Neural cell (in vitro differentiated cells): ENCODE data around the gene ARL10. TPM values are rescaled to one million over a fixed set of nuclear protein-coding genes. Genes with fewer than 3 reads are reported as not detected.

Source experiments
- H2AFZ ChIP-seq: fragments of 200-600, 300-800 bp; sonication (generic), shearing (Covaris generic); 2 replicates; pipeline ENCODE4 v1.6.0; 2014; ENCODE audit warnings: low read depth, mild to moderate bottlenecking, antibody characterized with exemption, low read length, moderate library complexity
- H3F3A ChIP-seq: fragments of 200-600 bp; shearing (Covaris generic); 2 replicates; pipeline ENCODE4 v1.6.1; 2016; ENCODE audit warnings: mild to moderate bottlenecking, moderate library complexity, mixed read lengths, antibody characterized with exemption, low read length; ENCODE audit not compliant: insufficient read depth, poor library complexity, severe bottlenecking
- H3K27ac ChIP-seq: fragments of 200-600, 300-800 bp; sonication (generic), shearing (Covaris generic); 2 replicates; pipeline ENCODE4 v1.5.1; 2014; ENCODE audit warnings: mild to moderate bottlenecking, low read length, moderate library complexity
- H3K27me3 ChIP-seq: fragments of 300-800, 200-600 bp; sonication (generic), shearing (Covaris generic); 2 replicates; pipeline ENCODE4 v1.6.0; 2014; ENCODE audit warnings: mild to moderate bottlenecking, low read depth, low read length, moderate library complexity; ENCODE audit not compliant: insufficient read depth
- H3K36me3 ChIP-seq: fragments of 300-800, 200-600 bp; sonication (generic), shearing (Covaris generic); 2 replicates; pipeline ENCODE4 v1.5.1; 2014; ENCODE audit warnings: mild to moderate bottlenecking, antibody characterized with exemption, low read length, moderate library complexity; ENCODE audit not compliant: insufficient read depth
- H3K4me2 ChIP-seq: fragments of 300-800, 200-600 bp; sonication (generic), shearing (Covaris generic); 2 replicates; pipeline ENCODE4 v1.6.0; 2014; ENCODE audit warnings: mild to moderate bottlenecking, low read length
- H3K4me3 ChIP-seq: fragments of 300-800, 200-600 bp; sonication (generic), shearing (Covaris generic); 2 replicates; pipeline ENCODE4 v1.5.1; 2014; ENCODE audit warnings: mild to moderate bottlenecking, low read length, moderate library complexity
- H3K79me2 ChIP-seq: fragments of 200-600 bp; shearing (Covaris generic); replicated peaks from 2 replicates; pipeline ENCODE4 v1.6.0; 2014; ENCODE audit warnings: mild to moderate bottlenecking, low read length, moderate library complexity; ENCODE audit not compliant: insufficient read depth
- H3K9ac ChIP-seq: fragments of 300-800, 200-600 bp; sonication (generic), shearing (Covaris generic); 2 replicates; pipeline ENCODE4 v1.6.1; 2016; ENCODE audit warnings: mild to moderate bottlenecking, low read length, mixed read lengths
- H3K9me2 ChIP-seq: fragments of 200-600 bp; shearing (Covaris generic); 2 replicates; pipeline ENCODE4 v1.6.1; 2016; ENCODE audit warnings: mild to moderate bottlenecking, low read length, mixed read lengths; ENCODE audit not compliant: insufficient read depth
- H3K9me3 ChIP-seq: fragments of 200-600, 300-800 bp; sonication (generic), shearing (Covaris generic); 2 replicates; pipeline ENCODE4 v1.6.1; 2016; ENCODE audit warnings: mild to moderate bottlenecking, mixed run types, low read length, moderate library complexity, mixed read lengths
- H4K20me1 ChIP-seq: fragments of 200-600 bp; shearing (Covaris generic); 2 replicates; pipeline ENCODE4 v1.6.1; 2016; ENCODE audit warnings: mild to moderate bottlenecking, mixed run types; ENCODE audit not compliant: insufficient read depth
- EP300 ChIP-seq: fragments of 450-650 bp; conservative IDR thresholded peaks from 2 replicates; pipeline ENCODE4 v1.6.1; 2014; ENCODE audit warnings: antibody characterized with exemption, mild to moderate bottlenecking, moderate library complexity; ENCODE audit not compliant: poor library complexity, severe bottlenecking
- MXI1 ChIP-seq: fragments of 450-650 bp; conservative IDR thresholded peaks from 2 replicates; pipeline ENCODE4 v1.6.1; 2014; ENCODE audit warnings: antibody characterized with exemption, mild to moderate bottlenecking; ENCODE audit not compliant: poor library complexity, severe bottlenecking
- POLR2AphosphoS5 ChIP-seq: IDR thresholded peaks from 2 replicates; pipeline ENCODE4 v1.6.1; 2012
- RAD21 ChIP-seq: fragments of 450-650 bp; conservative IDR thresholded peaks from 2 replicates; pipeline ENCODE4 v1.6.1; 2014; ENCODE audit warnings: antibody characterized with exemption, mild to moderate bottlenecking, moderate library complexity
- TAF1 ChIP-seq: IDR thresholded peaks from 2 replicates; pipeline ENCODE4 v1.6.1; 2012; ENCODE audit warnings: low read depth
- polyA plus RNA-seq: library from polyadenylated mRNA; depleted of rRNA; stranded (reverse); fragments of >200 nt; gene quantifications from 2 replicates; pipeline ENCODE4 v1.2.3, GENCODE V29; 2014
- TF ChIP-seq, protein P1 (sequence below): fragments of 450-650 bp; IDR thresholded peaks from 2 replicates; pipeline ENCODE4 v1.5.1; 2014; ENCODE audit warnings: antibody characterized with exemption, mild to moderate bottlenecking, moderate library complexity; ENCODE audit not compliant: poor library complexity, severe bottlenecking
- TF ChIP-seq, protein P2 (sequence below): IDR thresholded peaks from 2 replicates; pipeline ENCODE4 v1.6.1; 2012; ENCODE audit warnings: borderline replicate concordance

ARL10 gene
- polyA plus RNA-seq, 1 donor from 2014 or later, result 22.8 TPM

DNA sequence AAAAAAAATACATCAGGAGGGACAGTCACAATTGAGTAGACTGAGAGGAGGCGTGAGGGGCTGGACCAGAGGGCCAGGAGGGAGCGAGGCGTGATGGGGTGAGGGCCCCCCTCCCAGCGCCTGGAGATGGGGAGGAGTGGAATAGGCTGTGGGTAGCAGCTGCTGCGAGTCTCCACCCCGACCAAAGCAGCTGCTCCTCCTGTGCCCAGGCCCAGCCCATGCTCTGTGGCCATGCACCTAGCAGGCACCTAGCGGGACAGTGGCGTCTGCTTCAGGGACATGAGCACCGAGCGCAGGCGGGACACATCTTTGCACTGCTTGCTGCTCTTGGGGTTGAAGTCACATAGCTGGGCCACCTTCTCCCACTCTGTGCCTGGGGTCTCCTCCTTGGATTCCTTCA is 27.2 kb downstream of the ARL10 start:
- Histone ChIP-seq H3K36me3 (no peaks in the 10 kb centered on the region), H3F3A (no peaks in the 10 kb centered on the region), H3K27ac (no peak overlapping the region), H2AFZ (no peak overlapping the region), H3K27me3 (no peaks in the 10 kb centered on the region), H3K9ac (no peak overlapping the region), H3K4me3 (no peak overlapping the region), H3K4me2 (no peak overlapping the region), H3K79me2 (peaks cover 4% of the 10 kb centered on the region), H4K20me1 (no peaks in the 10 kb centered on the region), H3K9me3 (no peaks in the 10 kb centered on the region), H3K9me2 (no peaks in the 10 kb centered on the region)
- TF ChIP-seq POLR2AphosphoS5 (no peak), TAF1 (no peak), MXI1 (no peak)
- TF ChIP-seq, protein P1, sequence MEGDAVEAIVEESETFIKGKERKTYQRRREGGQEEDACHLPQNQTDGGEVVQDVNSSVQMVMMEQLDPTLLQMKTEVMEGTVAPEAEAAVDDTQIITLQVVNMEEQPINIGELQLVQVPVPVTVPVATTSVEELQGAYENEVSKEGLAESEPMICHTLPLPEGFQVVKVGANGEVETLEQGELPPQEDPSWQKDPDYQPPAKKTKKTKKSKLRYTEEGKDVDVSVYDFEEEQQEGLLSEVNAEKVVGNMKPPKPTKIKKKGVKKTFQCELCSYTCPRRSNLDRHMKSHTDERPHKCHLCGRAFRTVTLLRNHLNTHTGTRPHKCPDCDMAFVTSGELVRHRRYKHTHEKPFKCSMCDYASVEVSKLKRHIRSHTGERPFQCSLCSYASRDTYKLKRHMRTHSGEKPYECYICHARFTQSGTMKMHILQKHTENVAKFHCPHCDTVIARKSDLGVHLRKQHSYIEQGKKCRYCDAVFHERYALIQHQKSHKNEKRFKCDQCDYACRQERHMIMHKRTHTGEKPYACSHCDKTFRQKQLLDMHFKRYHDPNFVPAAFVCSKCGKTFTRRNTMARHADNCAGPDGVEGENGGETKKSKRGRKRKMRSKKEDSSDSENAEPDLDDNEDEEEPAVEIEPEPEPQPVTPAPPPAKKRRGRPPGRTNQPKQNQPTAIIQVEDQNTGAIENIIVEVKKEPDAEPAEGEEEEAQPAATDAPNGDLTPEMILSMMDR, result no peak

DNA sequence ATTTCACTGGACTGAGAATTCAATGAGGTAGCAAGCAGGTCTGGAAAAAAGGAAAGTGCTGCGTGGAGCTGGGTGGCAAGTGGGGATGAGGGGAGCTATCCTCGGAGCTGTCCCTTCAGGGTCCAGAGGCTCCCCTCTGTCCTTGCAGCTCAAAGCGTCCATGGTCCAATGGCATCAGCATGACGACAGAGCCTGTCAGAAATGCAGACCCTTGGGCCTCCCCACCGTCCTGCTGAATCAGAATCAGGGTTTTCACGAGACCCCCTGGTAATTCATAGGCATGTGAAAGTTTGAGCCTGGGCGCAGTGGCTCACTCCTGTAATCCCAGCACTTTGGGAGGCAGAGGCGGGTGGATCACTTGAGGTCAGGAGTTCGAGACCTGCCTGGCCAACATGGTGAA is 28.8 kb downstream of the ARL10 start:
- Histone ChIP-seq H4K20me1 (no peaks in the 10 kb centered on the region), H3K9me2 (no peaks in the 10 kb centered on the region), H3K27me3 (no peaks in the 10 kb centered on the region), H3K4me2 (no peak overlapping the region), H3K9ac (no peak overlapping the region), H3K36me3 (no peaks in the 10 kb centered on the region), H3K4me3 (no peak overlapping the region), H2AFZ (no peak overlapping the region), H3F3A (no peaks in the 10 kb centered on the region), H3K79me2 (no peaks in the 10 kb centered on the region), H3K27ac (no peak overlapping the region), H3K9me3 (no peaks in the 10 kb centered on the region)
- TF ChIP-seq RAD21 (no peak), EP300 (no peak), POLR2AphosphoS5 (no peak)
- TF ChIP-seq, protein P2, sequence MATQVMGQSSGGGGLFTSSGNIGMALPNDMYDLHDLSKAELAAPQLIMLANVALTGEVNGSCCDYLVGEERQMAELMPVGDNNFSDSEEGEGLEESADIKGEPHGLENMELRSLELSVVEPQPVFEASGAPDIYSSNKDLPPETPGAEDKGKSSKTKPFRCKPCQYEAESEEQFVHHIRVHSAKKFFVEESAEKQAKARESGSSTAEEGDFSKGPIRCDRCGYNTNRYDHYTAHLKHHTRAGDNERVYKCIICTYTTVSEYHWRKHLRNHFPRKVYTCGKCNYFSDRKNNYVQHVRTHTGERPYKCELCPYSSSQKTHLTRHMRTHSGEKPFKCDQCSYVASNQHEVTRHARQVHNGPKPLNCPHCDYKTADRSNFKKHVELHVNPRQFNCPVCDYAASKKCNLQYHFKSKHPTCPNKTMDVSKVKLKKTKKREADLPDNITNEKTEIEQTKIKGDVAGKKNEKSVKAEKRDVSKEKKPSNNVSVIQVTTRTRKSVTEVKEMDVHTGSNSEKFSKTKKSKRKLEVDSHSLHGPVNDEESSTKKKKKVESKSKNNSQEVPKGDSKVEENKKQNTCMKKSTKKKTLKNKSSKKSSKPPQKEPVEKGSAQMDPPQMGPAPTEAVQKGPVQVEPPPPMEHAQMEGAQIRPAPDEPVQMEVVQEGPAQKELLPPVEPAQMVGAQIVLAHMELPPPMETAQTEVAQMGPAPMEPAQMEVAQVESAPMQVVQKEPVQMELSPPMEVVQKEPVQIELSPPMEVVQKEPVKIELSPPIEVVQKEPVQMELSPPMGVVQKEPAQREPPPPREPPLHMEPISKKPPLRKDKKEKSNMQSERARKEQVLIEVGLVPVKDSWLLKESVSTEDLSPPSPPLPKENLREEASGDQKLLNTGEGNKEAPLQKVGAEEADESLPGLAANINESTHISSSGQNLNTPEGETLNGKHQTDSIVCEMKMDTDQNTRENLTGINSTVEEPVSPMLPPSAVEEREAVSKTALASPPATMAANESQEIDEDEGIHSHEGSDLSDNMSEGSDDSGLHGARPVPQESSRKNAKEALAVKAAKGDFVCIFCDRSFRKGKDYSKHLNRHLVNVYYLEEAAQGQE, result no peak
- TF ChIP-seq, protein P1, result no peak
